Glomerular visceral epithelial cell (primary cell): ENCODE results near the gene DOCK9.
"Not testable (repeated sequence)": the region's sequence is repeated elsewhere in the genome, so short reads cannot be mapped to it uniquely, and the experiment has no call there.

Experiments used
- DNase-seq: peaks from one replicate; pipeline ENCODE4 v3.0.0-alpha.2; 2016; ENCODE audit errors: extremely low spot score

Gene DOCK9

DNA sequence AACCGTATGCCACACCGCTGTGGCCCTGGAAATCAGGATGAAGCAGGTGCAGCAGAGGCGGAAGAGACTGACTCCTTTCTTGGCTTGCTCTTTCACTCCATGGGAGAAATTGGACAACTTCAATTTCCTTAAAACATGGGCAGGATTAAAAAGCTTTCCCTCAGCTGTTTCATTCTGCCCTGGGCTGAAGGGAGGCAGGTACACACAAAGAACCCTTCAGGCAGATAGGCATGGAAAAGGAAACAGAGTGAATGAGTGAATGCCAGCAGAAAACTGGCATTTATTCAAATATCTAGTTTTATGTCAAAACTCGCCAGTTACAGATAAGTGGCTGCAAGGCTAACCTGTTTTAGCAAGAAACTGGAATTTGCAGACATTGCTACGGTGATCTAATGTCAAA is 154.4 kb downstream of the DOCK9 start:
- DNase-seq = no peak

DNA sequence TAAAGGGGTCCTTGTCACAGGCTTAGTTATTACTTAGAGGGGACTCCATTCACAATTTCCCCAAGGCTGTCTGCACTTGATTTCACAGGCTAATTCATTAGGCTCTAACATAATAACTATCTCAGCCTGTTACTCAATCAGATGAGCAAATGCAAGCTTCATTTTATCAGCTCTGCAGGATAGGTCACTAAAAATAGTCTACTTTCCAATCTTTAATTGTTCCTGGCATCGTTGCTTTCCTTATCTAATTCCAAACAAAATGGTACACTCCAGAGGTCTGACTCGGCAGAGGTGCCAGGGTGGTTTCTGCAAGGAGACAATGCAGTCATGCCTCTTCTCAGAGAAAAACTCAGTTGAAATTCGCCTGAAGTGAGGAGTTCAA is 155.6 kb downstream of the DOCK9 start:
- no peak for DNase-seq

- DNase-seq = no peak
These were observed 156.3 kb downstream of the DOCK9 start for GRCh38 chr13:98821372-98822224.

DNA sequence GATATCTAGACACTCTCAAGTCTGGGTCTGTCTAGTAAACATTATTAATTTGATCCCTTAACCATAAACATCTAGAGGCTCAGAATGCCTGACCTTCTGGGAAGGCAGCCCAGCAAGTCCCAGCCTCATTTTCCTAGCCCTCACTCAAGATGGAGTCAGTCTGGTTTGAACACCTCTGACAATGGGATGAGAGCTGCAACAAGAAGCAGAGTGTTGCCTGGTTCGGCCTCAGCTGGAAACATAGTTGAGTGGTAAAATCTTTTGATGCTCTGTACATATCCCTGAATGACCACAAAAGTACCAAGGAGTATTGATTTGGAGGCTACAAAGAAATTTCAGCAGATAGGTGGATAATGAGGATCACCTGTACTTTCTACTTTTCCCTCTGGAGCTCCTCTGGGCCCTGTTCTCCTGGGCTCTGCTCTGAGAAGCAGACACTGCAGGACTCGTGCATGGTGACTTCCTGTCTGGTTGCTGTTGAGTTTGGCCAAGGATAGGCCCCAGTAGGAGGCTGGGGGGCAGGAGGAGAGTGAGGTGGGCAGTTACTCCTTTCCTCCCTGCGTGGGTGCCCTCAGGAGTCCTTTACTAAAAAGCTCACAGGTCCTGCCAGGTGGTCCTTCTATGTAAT is 157.0 kb downstream of the DOCK9 start:
- no peak for DNase-seq

DNA sequence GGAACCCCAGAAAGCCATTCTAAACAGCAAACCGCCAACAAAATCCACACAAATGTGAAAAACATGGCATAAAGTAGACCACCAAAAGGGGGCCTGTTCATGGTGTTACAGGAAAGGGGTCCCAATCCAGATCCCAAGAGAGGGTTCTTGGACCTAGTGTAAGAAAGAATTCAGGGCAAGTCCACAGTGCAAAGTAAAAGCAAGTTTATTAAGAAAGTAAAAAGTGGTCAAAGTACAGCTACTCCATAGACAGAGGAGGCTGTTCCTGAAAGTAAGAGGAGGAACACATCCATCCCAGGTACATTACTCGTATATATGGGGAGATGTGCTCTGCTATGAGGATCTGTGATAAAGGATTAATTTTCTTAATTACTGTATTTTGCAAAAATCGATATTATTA is 157.6 kb downstream of the DOCK9 start:
- DNase-seq = no peak

- no peak for DNase-seq
These were observed 158.4 kb downstream of the DOCK9 start for GRCh38 chr13:98819382-98820010.

- DNase-seq = no peak
These were observed 161.5 kb downstream of the DOCK9 start for GRCh38 chr13:98816406-98816805.

DNA sequence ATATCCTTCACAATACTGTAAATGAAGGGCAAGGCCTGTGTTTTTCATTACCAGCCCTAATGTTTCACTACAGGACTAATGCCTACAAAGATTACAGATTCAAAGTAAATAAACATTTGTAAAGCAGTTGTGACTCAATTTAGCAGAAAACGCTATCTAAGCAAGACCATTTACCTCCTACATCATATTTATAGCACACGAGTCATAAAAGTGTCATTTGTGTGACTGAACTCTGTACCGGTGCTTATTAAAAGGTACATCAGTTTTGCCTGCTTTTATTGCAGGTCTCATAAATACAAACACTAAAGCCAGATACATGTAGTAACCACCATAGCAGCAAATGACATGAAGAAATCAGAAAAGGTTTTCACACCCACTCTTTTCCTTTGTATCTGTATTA is 163.9 kb downstream of the DOCK9 start:
- DNase-seq = no peak

DNA sequence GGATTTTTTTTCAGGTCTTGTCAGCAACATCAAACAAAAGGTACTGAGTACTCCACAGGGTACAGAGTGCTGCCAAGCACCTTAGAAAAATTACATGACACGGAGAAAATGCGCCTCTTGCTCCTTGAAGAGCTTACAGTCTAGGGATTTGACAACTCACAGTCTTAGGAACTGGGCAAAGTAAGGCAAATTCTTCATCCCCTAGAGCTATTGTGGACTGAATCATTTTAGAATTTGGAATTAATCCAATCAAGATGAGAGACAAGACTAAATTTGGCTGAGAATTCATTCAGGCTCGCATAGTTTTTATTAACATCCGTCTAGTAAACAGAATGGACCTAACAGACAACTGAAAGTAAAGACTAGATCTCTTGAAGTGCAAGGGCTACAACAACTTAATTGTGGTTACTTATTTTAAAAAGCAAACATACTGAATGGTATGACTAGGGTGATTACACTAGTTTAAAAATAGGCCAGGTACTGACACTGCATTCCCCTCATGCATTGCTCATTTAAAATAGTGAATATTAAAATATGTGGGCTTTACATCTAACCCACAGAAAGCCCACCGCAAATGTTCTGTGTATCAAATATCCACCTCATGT is 165.6 kb downstream of the DOCK9 start:
- DNase-seq = not testable (repeated sequence)

GRCh38 chr13:98810746-98811145 is 167.1 kb downstream of the DOCK9 start:
- DNase-seq = no peak

- no peak for DNase-seq
These were observed 168.5 kb downstream of the DOCK9 start for GRCh38 chr13:98809345-98809777.

DNA sequence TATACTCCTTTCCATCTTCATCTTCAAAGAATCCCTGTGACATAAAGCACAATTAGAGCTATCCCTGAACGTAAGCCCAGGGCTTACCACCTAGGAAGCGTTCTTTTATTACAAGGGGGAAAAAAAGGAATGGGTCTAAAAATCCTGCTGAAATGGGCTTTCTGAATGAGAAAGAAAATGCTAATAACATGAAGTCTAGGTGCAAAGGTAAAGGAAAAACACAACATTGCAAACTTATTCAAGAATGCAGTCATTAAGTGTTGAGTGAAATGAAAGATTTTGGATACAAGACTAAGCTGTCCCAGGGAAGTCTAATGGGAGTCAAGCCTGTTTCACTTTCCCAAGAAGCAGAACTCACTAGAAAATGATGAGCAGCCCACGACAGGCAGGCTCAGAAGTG is 170.1 kb downstream of the DOCK9 start:
- DNase-seq = no peak

GRCh38 chr13:98804336-98804855 is 173.5 kb downstream of the DOCK9 start:
- DNase-seq = no peak

- DNase-seq = no peak
These were observed 173.9 kb downstream of the DOCK9 start for GRCh38 chr13:98803921-98804320.

DNA sequence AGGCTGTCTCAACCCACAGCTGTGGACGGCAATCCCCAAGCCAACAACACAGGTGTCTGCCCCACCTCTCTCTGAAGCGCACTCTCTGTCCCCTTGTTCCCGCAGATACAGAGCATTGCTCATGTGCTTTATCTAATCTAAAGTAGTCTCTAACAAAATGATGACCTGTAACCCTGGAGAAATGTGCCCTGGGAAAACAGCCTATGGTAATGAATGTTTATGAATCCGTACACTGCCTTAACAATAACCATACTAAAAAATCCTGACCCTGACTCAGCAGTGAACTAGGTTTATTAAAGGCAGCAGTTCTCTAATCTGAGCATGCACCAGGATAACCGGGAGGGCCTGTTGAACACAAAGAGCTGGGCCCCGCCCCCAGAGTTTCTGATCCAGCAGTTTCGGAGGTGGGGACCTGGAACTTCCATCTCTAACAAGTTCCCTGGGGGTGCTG is 174.7 kb downstream of the DOCK9 start:
- no peak for DNase-seq

DNA sequence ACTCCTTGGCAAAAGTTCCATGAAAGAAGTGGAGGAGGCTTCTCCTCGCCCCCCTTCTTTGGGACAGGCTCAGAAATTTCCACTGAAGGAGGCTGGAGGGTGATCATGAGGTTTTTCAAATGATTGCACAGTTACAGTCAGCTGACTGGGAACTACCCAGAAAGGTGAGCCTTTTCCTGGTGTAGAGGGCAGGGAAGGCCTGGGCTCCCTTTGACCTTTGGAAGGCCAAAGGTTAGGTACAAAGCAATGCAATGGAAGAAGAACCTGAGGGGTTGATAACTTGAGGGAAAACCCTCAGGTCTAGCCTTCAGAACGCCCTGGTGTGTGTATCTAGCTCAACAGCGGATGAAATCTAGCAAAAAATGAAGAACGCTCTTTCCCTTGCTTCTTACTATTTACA is 175.3 kb downstream of the DOCK9 start:
- DNase-seq = no peak

DNA sequence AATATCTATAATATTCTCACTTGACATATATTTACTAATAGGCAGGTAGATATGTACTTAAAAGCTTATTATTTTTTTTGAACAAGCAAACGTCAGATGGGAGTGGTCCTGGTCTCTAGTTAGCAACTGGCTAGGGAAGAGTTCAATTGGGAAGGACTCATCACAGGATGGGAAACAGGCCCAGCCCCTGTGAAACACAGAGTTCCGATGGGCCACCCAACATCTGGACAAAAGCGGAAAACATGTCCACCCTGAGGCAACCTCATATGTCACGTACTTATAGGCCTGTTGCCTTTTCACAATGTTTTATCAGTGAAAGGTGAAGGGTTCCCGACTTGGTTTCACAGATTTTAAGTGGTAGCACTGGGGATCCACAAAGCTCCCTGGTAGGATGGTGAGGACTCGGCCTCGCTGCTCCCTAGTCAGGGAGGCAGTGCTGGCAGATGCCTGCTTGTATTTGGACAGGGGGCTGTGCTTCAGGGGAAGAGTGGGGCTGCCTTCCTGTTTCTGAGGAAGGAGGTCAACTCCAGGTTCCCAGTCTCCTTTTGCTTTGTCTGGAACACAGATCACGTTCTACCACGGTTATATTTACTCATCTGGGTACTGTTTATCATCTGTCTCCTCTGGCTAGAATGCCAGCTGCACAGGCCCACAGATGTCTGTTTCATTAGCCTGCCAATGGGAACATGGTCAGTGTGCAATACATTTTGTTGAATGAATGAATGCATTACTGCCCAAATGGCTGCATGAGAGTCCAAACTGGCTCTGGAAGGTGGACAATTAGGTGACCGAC is 176.0 kb downstream of the DOCK9 start:
- no peak for DNase-seq

- no peak for DNase-seq
These were observed 177.8 kb downstream of the DOCK9 start for GRCh38 chr13:98800078-98800477.

DNA sequence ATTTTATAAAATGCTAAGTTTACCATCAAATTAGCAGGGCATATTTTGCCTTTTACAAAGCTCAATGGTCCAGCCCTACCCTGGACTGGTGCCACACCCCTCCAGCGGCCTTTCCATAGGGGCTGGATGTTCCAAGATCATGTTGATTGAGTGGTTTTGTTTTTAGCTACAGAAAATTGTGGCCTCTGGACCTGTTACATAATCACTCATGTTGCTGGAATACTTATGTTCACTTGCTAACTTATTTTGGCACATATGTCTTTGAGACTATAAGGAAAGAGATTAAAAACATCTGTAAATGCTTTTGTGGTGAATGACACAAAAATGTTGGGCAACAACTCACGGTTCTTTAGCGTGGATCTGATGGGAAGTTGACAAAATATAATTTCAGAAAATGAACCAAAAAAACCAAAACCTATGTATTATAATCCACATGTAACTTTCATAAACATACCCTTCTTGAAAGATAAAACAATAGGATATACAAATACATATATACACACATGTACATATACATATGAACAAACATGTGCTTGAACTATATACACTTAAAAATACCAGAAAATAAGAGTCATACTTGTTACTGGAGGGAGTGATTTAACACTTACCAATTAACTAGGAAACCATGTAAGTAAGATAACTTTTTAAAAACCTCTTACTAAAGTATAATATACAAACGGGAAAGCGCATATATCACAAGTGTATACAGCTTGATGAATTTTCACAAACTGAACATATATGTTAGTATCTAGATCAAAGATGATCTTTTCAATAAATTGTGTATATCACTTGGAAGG is 178.8 kb downstream of the DOCK9 start:
- no peak for DNase-seq

DNA sequence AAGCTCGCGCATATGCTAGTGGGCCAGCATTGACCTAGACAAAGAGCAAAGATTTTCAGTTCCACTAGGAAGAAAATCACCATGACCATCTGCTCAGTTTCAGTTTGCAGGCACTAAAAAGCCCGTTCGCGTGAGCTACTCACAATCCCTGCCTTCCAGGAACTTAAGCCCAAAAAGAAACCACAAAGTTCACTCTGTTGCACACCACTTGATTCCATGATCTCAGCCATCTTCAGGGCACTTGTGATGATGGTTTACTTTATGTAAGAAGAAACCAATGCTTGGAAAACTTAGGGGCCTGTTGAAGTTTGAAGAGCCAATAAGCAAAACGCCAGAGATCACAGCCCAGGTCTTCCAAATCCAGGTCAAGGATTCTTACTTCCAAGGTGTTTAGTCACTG is 180.4 kb downstream of the DOCK9 start:
- DNase-seq = no peak

- no peak for DNase-seq
These were observed 181.1 kb downstream of the DOCK9 start for GRCh38 chr13:98796798-98797197.
